ENCODE measurements around the gene TGFBR3L. TPM values are rescaled to one million over a fixed set of nuclear protein-coding genes. Genes with fewer than 3 reads are reported as not detected.

Gene TGFBR3L
- total and polyA plus RNA-seq, 2 of the 13 experiments (the other 11 are each of a cell fraction or from before 2014, with no cell fraction given): 0.20 to 1.0 TPM

GRCh38 chr19:7921302-7921966 lies 6.8 kb downstream of the TGFBR3L start (continued):
- TF ChIP-seq ZBTB40 (IDR thresholded peaks at IDR 0.05) (no peak), ZBTB40 (CRISPR knock-in tag; IDR thresholded peaks at IDR 0.05) (0 out of 2 replicates have a peak, but pooled peaks have one; percentile 5), IRF9 (CRISPR knock-in tag; IDR thresholded peaks at IDR 0.05; ENCODE audit: borderline replicate concordance) (no peak), ZNF816 (CRISPR knock-in tag; IDR thresholded peaks at IDR 0.05; ENCODE audit: borderline replicate concordance) (no peak), ZNF546 (CRISPR knock-in tag; conservative IDR thresholded peaks at IDR 0.05) (no peak), BORCS8-MEF2B (CRISPR knock-in tag; IDR thresholded peaks at IDR 0.05) (0 out of 2 replicates have a peak, but pooled peaks have one; percentile 5), ZBTB33 (CRISPR knock-in tag; IDR thresholded peaks at IDR 0.05) (peak; percentile 45; the same call in 1 of the 2 replicates), PRDM15 (CRISPR knock-in tag; IDR thresholded peaks at IDR 0.05) (peak; percentile 42; the same call in 1 of the 2 replicates)

Data from HepG2 (cell line).